Stimulated activated CD8-positive, alpha-beta memory T cell treated with anti-CD3 and anti-CD28 coated beads, Interleukin-7, amount 100 ng/mL, for 1 hour (primary cell): ENCODE measurements around the gene TMEM266.

Experiments used
- DNase-seq, 2 donors: peaks; one replicate each; pipeline ENCODE4 v3.0.0-alpha.2; 2020; ENCODE audit warnings: low read depth in 2 of 2

The TMEM266 gene

GRCh38 chr15:76161153-76162035 lies 101.6 kb downstream of the TMEM266 start:
- no peak for DNase-seq

DNA sequence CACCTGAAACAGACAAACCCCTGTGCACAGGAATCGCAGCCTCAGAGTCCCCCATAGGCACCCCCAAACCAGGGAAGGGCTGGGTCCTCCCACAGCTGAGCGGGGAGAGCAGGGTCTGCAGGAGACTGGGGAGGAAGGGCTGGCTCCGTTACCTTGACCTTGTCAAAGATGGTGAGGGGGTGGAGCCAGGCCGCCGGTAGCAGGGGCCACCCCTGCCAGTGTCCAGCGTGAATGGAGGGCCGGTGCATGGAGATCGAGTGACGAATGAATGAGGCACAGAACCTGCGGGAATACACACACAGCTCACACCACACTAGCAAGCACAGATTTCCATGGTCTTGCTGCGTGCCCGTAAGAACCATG lies 102.2 kb downstream of the TMEM266 start:
- DNase-seq: no peak

GRCh38 chr15:76162784-76163456 lies 103.1 kb downstream of the TMEM266 start:
- no peak for DNase-seq

DNA sequence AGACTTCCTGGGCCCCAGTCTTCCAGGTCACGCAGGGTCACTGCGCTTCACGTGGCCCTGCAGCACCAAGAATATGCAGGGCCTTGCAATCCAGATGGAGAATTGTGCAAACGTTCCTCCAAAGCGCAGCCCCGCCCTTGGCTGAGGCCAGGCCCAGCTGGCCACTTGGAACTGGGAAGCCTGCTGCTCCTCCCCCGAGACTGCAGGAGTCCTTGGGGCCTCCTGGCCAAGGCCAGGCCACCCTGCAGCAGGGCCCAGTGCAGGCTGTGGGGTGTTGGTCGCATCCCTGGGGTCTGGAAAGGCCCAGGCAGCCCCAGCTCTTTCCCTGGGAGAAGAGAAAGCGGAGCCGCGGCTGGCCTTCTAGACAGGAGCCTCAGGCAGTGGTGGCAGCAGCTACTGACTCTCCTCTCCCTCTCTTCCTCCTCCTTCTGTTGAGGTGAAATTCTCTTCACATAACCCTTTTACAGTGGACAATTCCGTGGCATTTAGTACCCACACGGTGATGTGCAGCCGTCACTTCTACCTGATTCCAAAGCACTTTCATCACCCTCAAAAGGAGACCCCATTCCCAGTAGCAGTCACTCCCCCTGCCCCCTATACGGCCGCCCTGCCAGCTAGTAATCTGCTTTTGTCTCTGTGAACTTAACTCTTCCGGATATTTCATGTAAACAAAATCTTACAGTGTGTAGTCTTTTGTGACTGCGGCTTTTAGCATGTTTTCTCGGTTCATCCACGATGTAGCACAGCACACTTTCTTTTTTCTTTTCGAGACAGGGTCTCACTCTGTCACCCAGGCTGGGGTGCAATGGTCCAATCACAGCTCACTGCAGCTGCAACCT lies 103.9 kb downstream of the TMEM266 start:
- DNase-seq: no peak

- DNase-seq: no peak
Observed at GRCh38 chr15:76164602-76165001, 104.8 kb downstream of the TMEM266 start.

DNA sequence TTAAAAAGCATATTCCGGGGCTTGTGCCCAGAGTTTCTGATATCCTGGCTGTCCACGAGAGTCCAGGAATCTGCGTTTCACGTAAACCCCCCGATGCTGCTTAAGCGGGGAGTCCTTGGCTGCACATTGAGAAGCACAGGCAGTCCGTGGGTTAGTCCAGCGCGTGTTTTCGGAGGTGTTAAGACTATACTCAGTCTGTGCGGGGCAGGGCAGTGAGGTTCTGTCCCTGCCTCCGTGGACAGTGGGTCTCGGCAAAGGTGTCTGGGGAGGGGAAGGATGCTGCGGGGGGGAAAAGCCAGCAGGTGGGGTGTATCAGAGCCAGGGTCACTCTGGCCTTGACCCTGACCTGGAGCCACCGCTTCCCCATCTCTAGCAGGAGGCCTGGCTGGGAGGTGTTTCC lies 106.2 kb downstream of the TMEM266 start:
- DNase-seq: no peak

- DNase-seq: no peak
Observed at GRCh38 chr15:76168237-76168984, 108.6 kb downstream of the TMEM266 start.

DNA sequence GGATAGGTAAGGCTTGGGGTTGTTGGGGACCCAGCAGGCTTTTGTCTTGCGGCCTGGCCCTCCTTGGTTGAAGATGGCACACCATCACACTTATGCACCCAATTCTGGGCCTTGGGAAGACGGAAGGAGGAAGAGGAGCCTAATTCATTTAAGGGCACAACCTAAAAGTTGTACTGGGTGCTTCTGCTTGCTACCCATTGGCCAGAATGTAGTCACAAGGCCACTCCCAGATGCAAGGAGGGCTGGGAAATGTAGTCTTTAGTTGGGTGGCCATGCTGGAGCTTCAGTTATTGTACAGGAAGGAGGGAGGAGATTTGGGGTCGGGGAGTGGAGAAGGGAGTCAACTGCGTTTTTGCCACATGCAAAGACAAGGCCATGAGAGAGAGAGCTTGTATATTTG lies 109.2 kb downstream of the TMEM266 start:
- DNase-seq: no peak

DNA sequence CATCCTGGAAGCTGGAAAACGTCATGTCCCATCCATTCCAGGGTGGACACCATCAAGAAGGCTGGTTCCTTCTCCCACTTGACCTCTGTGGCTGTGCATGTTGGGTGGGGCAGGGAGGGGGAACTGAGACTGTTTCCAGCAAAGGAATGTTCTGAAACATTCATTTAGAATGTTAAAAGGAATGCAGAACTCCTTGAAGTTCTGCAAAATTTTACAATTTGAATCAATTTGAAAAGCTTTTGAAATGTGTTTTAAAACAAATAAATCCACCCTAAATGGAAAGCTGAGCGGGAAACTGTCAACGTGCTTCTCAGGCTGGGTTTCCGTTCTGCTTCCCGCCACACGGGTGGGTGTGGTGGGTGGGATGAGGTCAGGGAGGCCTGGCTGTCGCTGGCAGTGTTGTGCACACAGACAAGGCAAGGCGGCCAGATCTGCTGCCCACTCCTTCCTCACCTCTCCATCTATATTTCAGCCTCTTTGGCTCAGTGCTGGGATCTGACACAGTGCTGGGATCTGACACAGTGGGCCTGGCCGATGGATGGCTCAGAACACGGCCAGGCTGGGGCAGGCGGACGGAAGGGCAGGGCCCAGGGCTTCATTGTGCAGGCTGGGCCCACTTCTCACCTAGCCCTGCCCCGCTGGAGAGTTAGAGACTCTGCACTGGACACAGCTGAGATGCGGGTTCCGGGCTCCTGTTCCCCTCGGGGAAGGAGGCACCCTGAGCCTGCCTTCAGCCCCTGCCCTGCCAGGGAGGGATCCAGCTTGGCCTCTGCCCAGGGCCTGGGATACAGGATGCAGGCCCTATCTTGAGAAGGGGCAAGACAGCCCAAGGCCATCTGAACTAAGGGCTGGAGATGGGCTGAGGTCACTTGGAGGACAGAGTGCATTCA lies 110.4 kb downstream of the TMEM266 start:
- DNase-seq: no peak

DNA sequence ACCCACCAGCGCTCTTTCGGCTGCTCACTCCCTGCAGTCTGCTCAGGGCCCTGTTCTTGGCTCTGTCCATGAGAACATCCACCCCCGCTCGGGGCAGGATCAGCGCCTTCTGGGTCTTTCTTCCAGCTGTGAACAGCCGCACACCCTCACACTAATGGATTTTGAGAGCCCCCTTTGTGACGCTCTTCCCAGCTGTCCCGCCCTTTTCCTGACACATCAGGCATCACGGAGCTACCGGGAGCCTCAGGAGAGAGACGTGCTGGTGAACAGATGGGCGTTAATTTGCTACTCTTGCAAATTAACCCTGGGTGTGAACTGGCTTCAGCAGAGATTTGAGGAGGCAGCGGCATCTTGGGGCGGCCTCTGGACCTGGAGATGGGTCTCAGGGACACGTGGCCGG lies 113.0 kb downstream of the TMEM266 start:
- no peak for DNase-seq

DNA sequence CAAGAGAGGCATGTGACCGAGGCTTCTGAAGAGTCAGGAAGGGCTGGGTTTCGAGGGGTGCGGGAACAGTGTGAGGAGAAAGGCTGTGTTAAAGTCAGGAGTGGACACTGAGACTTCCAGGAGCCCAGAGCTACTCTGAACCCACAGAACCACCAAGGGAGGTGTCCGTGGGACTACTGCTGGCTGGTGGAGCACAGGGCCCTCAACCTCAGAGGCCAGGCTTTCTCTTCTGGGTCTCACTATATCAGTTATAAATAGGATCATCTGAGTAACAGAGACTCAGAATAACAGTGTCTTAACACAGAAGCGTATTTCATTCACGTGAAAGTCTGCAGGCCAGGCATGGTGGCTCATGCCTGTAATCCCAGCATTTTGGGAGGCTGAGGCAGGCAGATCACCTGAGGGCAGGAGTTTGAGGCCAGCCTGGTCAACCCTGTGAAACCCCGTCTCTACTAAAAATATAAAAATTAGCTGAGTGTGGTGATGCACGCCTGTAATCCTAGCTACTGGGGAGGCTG lies 113.6 kb downstream of the TMEM266 start:
- DNase-seq: no peak

- DNase-seq: no peak
Observed at GRCh38 chr15:76174654-76175053, 114.9 kb downstream of the TMEM266 start.

DNA sequence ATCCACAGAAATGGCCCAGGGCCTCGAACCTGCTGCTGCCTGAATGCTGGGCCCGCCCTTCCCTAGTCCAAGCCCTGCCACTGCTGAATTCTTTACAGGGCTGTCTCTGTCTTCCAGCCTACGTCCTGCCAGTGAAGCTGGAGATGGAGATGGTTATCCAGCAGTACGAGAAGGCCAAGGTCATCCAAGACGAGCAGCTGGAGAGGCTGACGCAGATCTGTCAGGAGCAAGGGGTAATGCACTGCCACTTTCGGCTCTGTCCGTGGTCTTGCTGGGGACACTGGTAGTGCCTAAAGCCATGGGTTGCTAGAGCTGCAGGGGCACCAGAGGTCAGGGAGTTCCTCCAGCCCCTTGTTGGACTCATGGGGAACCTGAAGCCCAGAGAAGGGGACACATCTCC lies 115.7 kb downstream of the TMEM266 start:
- no peak for DNase-seq

- no peak for DNase-seq
Observed at GRCh38 chr15:76176059-76176458, 116.3 kb downstream of the TMEM266 start.

GRCh38 chr15:76176487-76177085 lies 116.8 kb downstream of the TMEM266 start:
- no peak for DNase-seq

GRCh38 chr15:76177491-76178040 lies 117.8 kb downstream of the TMEM266 start:
- no peak for DNase-seq

GRCh38 chr15:76178296-76179000 lies 118.7 kb downstream of the TMEM266 start:
- no peak for DNase-seq

GRCh38 chr15:76179023-76179422 lies 119.2 kb downstream of the TMEM266 start:
- DNase-seq: no peak

GRCh38 chr15:76180321-76180720 lies 120.5 kb downstream of the TMEM266 start:
- no peak for DNase-seq
